HepG2 (cell line): ENCODE data around the gene TCTA. TPM values are rescaled to one million over a fixed set of nuclear protein-coding genes. Genes with fewer than 3 reads are reported as not detected.

Experiments used
- BRCA1 ChIP-seq: sonication (generic); formaldehyde crosslinking; IDR thresholded peaks from 2 replicates; pipeline ENCODE4 v1.4.0; 2020; ENCODE audit warnings: missing genetic modification reagents
- E2F2 ChIP-seq: sonication (generic); formaldehyde crosslinking; IDR thresholded peaks from 2 replicates; pipeline ENCODE4 v1.4.0; 2020; ENCODE audit warnings: missing genetic modification reagents, borderline replicate concordance
- HDAC1 ChIP-seq: sonication (generic); formaldehyde crosslinking; IDR thresholded peaks from 2 replicates; pipeline ENCODE4 v1.5.1; 2020; ENCODE audit warnings: mild to moderate bottlenecking, missing genetic modification reagents
- HHEX ChIP-seq: IDR thresholded peaks from 2 replicates; pipeline ENCODE4 v1.6.1; 2016; ENCODE audit warnings: control low read depth
- YEATS2 ChIP-seq: sonication (generic); formaldehyde crosslinking; IDR thresholded peaks from 2 replicates; pipeline ENCODE4 v1.4.0; 2020; ENCODE audit warnings: missing genetic modification reagents, borderline replicate concordance
- ZBTB39 ChIP-seq: sonication (generic); formaldehyde crosslinking; IDR thresholded peaks from 2 replicates; pipeline ENCODE4 v1.5.0; 2020; ENCODE audit warnings: missing genetic modification reagents
- ZNF619 ChIP-seq: sonication (generic); formaldehyde crosslinking; IDR thresholded peaks from 2 replicates; pipeline ENCODE4 v1.4.0; 2020; ENCODE audit warnings: mild to moderate bottlenecking, missing genetic modification reagents
- polyA plus RNA-seq, 8 experiments: library from polyadenylated mRNA; depleted of rRNA in 3 of 8; stranded (reverse) in 7 of 8; unstranded in 1 of 8; fragments of >200 nt; fragmentation: Illumina TruSeq in 4 of 8; extraction: Trizol in 4 of 8; gene quantifications; 2 replicates each; pipeline versions ENCODE4 v1.2.1 to v1.2.3, GENCODE V29; 2011 to 2016; ENCODE audit warnings: low read depth in 4 of 8, missing spikeins in 1 of 8, mixed read lengths in 1 of 8; ENCODE audit not compliant: insufficient read depth in 1 of 8
- total RNA-seq, 5 experiments: library from RNA; depleted of rRNA; stranded (reverse); fragments of >200 nt; fragmentation: Illumina TruSeq; extraction: Trizol; gene quantifications; 2 replicates each; pipeline ENCODE4 v1.2.3, GENCODE V29; 2016; ENCODE audit warnings: low read depth in 1 of 5
- TF ChIP-seq, protein P1 (sequence below): sonication (generic); formaldehyde crosslinking; conservative IDR thresholded peaks from 2 replicates; pipeline ENCODE4 v1.5.0; 2020; ENCODE audit warnings: missing genetic modification reagents
- TF ChIP-seq, protein P2 (sequence below): sonication (generic); formaldehyde crosslinking; IDR thresholded peaks from 2 replicates; pipeline ENCODE4 v1.4.0; 2020; ENCODE audit warnings: missing genetic modification reagents, borderline replicate concordance
- TF ChIP-seq, protein P3 (sequence below): IDR thresholded peaks from 2 replicates; pipeline ENCODE4 v1.6.1; 2016; ENCODE audit warnings: missing biosample characterization, missing genetic modification reagents, low read depth
- TF ChIP-seq, protein P4 (sequence below): sonication (generic); formaldehyde crosslinking; IDR thresholded peaks from 2 replicates; pipeline ENCODE4 v1.4.0; 2020; ENCODE audit warnings: missing genetic modification reagents

The TCTA gene
- total and polyA plus RNA-seq, 2 of the 13 experiments (the other 11 are each of a cell fraction or from before 2014, with no cell fraction given): 8.3 to 13.2 TPM

GRCh38 chr3:49411968-49412631 is at the start of gene TCTA, which contains the start of gene RHOA (continued):
- TF ChIP-seq, protein P1, sequence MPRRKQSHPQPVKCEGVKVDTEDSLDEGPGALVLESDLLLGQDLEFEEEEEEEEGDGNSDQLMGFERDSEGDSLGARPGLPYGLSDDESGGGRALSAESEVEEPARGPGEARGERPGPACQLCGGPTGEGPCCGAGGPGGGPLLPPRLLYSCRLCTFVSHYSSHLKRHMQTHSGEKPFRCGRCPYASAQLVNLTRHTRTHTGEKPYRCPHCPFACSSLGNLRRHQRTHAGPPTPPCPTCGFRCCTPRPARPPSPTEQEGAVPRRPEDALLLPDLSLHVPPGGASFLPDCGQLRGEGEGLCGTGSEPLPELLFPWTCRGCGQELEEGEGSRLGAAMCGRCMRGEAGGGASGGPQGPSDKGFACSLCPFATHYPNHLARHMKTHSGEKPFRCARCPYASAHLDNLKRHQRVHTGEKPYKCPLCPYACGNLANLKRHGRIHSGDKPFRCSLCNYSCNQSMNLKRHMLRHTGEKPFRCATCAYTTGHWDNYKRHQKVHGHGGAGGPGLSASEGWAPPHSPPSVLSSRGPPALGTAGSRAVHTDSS (CRISPR knock-in tag): no peak
- peak; percentile 76 for TF ChIP-seq HDAC1 (CRISPR knock-in tag)
- TF ChIP-seq, protein P2, sequence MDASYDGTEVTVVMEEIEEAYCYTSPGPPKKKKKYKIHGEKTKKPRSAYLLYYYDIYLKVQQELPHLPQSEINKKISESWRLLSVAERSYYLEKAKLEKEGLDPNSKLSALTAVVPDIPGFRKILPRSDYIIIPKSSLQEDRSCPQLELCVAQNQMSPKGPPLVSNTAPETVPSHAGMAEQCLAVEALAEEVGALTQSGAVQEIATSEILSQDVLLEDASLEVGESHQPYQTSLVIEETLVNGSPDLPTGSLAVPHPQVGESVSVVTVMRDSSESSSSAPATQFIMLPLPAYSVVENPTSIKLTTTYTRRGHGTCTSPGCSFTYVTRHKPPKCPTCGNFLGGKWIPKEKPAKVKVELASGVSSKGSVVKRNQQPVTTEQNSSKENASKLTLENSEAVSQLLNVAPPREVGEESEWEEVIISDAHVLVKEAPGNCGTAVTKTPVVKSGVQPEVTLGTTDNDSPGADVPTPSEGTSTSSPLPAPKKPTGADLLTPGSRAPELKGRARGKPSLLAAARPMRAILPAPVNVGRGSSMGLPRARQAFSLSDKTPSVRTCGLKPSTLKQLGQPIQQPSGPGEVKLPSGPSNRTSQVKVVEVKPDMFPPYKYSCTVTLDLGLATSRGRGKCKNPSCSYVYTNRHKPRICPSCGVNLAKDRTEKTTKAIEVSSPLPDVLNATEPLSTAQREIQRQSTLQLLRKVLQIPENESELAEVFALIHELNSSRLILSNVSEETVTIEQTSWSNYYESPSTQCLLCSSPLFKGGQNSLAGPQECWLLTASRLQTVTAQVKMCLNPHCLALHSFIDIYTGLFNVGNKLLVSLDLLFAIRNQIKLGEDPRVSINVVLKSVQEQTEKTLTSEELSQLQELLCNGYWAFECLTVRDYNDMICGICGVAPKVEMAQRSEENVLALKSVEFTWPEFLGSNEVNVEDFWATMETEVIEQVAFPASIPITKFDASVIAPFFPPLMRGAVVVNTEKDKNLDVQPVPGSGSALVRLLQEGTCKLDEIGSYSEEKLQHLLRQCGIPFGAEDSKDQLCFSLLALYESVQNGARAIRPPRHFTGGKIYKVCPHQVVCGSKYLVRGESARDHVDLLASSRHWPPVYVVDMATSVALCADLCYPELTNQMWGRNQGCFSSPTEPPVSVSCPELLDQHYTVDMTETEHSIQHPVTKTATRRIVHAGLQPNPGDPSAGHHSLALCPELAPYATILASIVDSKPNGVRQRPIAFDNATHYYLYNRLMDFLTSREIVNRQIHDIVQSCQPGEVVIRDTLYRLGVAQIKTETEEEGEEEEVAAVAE (CRISPR knock-in tag): peak; percentile 67; the same call in 1 of the 2 replicates
- peak; percentile 60; the same call in 1 of the 2 replicates for TF ChIP-seq E2F2 (CRISPR knock-in tag)
- TF ChIP-seq YEATS2: peak; percentile 80; the same call in 1 of the 2 replicates
- TF ChIP-seq ZNF619: peak; percentile 41; the same call in 1 of the 2 replicates
- TF ChIP-seq ZBTB39 (CRISPR knock-in tag): peak; percentile 98
- no peak for TF ChIP-seq HHEX (CRISPR knock-in tag)
- TF ChIP-seq, protein P3, sequence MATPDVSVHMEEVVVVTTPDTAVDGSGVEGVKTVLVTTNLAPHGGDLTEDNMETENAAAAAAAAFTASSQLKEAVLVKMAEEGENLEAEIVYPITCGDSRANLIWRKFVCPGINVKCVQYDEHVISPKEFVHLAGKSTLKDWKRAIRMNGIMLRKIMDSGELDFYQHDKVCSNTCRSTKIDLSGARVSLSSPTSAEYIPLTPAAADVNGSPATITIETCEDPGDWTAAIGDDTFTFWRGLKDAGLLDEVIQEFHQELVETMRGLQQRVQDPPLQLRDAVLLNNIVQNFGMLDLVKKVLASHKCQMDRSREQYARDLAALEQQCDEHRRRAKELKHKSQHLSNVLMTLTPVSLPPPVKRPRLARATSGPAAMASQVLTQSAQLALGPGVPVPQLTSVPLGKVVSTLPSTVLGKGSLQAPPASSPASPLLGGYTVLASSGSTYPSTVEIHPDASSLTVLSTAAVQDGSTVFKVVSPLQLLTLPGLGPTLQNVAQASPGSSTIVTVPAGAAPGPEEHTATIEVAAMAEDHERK (CRISPR knock-in tag): peak; percentile 90
- TF ChIP-seq, protein P4, sequence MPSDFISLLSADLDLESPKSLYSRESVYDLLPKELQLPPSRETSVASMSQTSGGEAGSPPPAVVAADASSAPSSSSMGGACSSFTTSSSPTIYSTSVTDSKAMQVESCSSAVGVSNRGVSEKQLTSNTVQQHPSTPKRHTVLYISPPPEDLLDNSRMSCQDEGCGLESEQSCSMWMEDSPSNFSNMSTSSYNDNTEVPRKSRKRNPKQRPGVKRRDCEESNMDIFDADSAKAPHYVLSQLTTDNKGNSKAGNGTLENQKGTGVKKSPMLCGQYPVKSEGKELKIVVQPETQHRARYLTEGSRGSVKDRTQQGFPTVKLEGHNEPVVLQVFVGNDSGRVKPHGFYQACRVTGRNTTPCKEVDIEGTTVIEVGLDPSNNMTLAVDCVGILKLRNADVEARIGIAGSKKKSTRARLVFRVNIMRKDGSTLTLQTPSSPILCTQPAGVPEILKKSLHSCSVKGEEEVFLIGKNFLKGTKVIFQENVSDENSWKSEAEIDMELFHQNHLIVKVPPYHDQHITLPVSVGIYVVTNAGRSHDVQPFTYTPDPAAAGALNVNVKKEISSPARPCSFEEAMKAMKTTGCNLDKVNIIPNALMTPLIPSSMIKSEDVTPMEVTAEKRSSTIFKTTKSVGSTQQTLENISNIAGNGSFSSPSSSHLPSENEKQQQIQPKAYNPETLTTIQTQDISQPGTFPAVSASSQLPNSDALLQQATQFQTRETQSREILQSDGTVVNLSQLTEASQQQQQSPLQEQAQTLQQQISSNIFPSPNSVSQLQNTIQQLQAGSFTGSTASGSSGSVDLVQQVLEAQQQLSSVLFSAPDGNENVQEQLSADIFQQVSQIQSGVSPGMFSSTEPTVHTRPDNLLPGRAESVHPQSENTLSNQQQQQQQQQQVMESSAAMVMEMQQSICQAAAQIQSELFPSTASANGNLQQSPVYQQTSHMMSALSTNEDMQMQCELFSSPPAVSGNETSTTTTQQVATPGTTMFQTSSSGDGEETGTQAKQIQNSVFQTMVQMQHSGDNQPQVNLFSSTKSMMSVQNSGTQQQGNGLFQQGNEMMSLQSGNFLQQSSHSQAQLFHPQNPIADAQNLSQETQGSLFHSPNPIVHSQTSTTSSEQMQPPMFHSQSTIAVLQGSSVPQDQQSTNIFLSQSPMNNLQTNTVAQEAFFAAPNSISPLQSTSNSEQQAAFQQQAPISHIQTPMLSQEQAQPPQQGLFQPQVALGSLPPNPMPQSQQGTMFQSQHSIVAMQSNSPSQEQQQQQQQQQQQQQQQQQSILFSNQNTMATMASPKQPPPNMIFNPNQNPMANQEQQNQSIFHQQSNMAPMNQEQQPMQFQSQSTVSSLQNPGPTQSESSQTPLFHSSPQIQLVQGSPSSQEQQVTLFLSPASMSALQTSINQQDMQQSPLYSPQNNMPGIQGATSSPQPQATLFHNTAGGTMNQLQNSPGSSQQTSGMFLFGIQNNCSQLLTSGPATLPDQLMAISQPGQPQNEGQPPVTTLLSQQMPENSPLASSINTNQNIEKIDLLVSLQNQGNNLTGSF (CRISPR knock-in tag): no peak
- TF ChIP-seq BRCA1 (CRISPR knock-in tag): 0 out of 2 replicates have a peak, but pooled peaks have one; percentile 21
